ENCODE results near the gene GPATCH11.

The GPATCH11 gene

GRCh38 chr2:37111958-37112357 lies 27.6 kb downstream of the GPATCH11 start:
- TF ChIP-seq CTCF (IDR thresholded peaks at IDR 0.05; ENCODE audit: low read depth, low read length, missing control alignments) = no peak
- no peak overlapping the region for H3K4me3 ChIP-seq (ENCODE audit: low read depth, low read length)
- in situ Hi-C loops (cut with HindIII; ENCODE audit: low sequenced_read_pairs) = no loop called here
- no peak for DNase-seq (ENCODE audit: low read depth)

- no peak for TF ChIP-seq CTCF (IDR thresholded peaks at IDR 0.05; ENCODE audit: low read depth, low read length, missing control alignments)
- in situ Hi-C loops (cut with HindIII; ENCODE audit: low sequenced_read_pairs) = no loop called here
- H3K4me3 ChIP-seq (ENCODE audit: low read depth, low read length) = no peak overlapping the region
- no peak for DNase-seq (ENCODE audit: low read depth)
Measured at GRCh38 chr2:37117566-37117965, 33.2 kb downstream of the GPATCH11 start.

DNA sequence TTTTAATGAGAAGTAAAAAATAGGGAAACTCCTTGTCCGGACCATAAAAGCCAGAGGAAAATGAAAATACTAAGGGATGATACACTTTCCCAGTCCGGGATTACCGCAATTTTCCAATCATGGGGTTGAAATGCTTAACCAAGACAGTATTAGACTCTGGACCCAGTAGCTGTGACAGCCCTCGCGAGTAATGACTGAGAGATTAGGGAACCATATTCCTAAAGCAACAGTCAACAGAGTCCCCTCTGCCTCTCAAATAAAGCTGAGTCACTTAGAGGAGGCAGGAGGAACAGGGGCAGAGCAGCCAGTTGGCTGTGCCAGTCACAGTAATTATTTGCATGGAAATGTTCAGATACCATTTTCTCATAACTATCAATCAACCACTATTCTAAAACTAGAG lies 34.8 kb downstream of the GPATCH11 start:
- DNase-seq (ENCODE audit: low read depth) = no peak
- in situ Hi-C loops (cut with HindIII; ENCODE audit: low sequenced_read_pairs) = no loop called here
- no peak for TF ChIP-seq CTCF (IDR thresholded peaks at IDR 0.05; ENCODE audit: low read depth, low read length, missing control alignments)
- H3K4me3 ChIP-seq (ENCODE audit: low read depth, low read length) = no peak overlapping the region

- in situ Hi-C loops (cut with HindIII; ENCODE audit: low sequenced_read_pairs) = no loop called here
- no peak for TF ChIP-seq CTCF (IDR thresholded peaks at IDR 0.05; ENCODE audit: low read depth, low read length, missing control alignments)
- no peak overlapping the region for H3K4me3 ChIP-seq (ENCODE audit: low read depth, low read length)
- DNase-seq (ENCODE audit: low read depth) = no peak
Measured at GRCh38 chr2:37125416-37125815, 41.1 kb downstream of the GPATCH11 start.

GRCh38 chr2:37132914-37133313 lies 48.6 kb downstream of the GPATCH11 start:
- DNase-seq (ENCODE audit: low read depth) = no peak
- no peak for TF ChIP-seq CTCF (IDR thresholded peaks at IDR 0.05; ENCODE audit: low read depth, low read length, missing control alignments)
- in situ Hi-C loops (cut with HindIII; ENCODE audit: low sequenced_read_pairs) = no loop called here
- no peak overlapping the region for H3K4me3 ChIP-seq (ENCODE audit: low read depth, low read length)

DNA sequence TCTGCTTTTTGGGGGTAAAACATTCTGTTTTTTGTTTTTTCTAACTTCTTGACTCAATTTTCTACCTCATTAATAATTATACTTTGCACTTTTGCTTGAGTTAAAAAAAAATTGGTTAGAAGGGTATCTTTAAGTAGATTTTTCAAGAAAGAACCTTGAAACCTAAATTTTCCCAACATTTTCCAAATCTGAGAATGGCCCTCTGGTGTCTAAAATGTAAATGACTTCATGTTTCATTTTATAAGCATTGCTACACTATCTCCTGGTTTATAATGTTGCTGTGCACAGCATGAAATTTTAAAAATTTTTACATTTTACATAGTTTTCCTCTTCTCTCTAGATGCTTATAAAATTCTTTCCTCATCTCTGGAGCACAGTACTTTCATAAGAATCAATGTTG lies 58.2 kb downstream of the GPATCH11 start:
- no peak for TF ChIP-seq CTCF (IDR thresholded peaks at IDR 0.05; ENCODE audit: low read depth, low read length, missing control alignments)
- in situ Hi-C loops (cut with HindIII; ENCODE audit: low sequenced_read_pairs) = no loop called here
- DNase-seq (ENCODE audit: low read depth) = no peak
- no peak overlapping the region for H3K4me3 ChIP-seq (ENCODE audit: low read depth, low read length)

- no peak for TF ChIP-seq CTCF (IDR thresholded peaks at IDR 0.05; ENCODE audit: low read depth, low read length, missing control alignments)
- no peak for DNase-seq (ENCODE audit: low read depth)
- in situ Hi-C loops (cut with HindIII; ENCODE audit: low sequenced_read_pairs) = no loop called here
Measured at GRCh38 chr2:37143974-37144373, 59.7 kb downstream of the GPATCH11 start.

More at GRCh38 chr2:37143974-37144373, 59.7 kb downstream of the GPATCH11 start:
- H3K4me3 ChIP-seq (ENCODE audit: low read depth, low read length) = no peak overlapping the region
